Stimulated activated CD8-positive, alpha-beta memory T cell treated with anti-CD3 and anti-CD28 coated beads, Interleukin-12 subunit alpha, Interleukin-12 subunit beta, amount 100 ng/mL, for 24 hours (primary cell): ENCODE results near the gene NAP1L3.
A peak's percentile ranks its signal among the peaks of the same experiment; 100 is the strongest.

Experiments used
- DNase-seq: peaks from one replicate; pipeline ENCODE4 v3.0.0-alpha.2; 2020; ENCODE audit errors: extremely low read depth

NAP1L3 gene, protein sequence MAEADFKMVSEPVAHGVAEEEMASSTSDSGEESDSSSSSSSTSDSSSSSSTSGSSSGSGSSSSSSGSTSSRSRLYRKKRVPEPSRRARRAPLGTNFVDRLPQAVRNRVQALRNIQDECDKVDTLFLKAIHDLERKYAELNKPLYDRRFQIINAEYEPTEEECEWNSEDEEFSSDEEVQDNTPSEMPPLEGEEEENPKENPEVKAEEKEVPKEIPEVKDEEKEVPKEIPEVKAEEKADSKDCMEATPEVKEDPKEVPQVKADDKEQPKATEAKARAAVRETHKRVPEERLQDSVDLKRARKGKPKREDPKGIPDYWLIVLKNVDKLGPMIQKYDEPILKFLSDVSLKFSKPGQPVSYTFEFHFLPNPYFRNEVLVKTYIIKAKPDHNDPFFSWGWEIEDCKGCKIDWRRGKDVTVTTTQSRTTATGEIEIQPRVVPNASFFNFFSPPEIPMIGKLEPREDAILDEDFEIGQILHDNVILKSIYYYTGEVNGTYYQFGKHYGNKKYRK

DNA sequence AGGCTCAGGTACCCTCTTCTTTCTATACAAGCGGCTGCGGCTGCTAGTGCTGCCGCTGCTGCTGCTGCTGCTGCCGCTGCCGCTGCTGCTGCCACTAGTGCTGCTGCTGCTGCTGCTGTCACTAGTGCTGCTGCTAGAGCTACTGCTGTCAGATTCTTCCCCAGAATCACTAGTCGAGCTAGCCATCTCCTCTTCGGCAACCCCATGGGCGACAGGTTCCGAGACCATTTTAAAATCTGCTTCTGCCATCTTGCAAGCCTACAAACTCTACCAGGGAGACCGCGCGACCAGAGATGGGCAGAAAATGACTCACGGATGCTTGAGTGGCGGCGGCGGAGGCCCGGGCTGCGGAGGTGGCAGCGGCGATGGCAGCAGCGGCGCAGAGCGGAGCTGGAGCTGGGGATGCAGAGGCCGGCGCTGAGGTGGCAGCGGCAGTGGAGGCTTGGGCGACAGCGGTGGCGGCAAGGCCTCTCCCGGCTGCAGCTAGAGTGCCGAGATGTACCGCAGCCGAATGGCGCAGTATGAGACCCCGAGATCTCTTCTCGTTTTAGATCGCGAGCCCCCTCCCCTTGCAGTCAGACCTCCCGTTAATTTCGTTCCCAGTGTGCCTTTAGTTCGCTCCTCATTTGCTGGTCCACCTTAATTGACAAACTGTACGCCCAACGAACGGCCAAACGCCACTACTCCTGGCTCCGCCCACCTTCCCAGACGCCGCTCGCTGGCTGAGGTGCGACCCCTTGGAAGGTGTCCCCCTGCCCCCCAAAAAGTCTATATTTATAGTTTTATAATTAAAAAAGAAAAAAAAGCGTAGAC, at the start of gene NAP1L3:
Gene NAP1L3, minus strand, starts transcription at position 523 of the 813 bp plus-strand sequence. Its CDS starts 274 bp downstream, at position 249.
- peak; percentile 14 for DNase-seq

DNA sequence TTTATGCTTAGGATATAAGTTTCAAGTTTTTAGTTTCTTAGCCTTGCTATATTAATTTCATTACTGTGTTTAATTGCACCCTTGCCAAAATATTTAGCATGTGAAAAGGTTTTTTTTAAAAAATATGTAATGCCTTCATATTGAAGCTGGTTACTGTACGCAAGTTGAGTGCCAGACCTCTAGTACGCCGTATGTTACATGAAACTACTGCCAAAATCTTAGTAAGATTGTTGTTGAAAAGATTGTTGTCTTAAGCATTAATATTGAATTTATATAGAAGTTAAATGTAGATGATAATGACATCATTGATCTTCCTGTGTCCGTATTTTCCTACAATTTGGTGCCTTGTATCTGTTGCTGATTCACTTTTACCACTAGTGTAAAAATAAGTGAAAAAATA, 37.7 kb upstream of the NAP1L3 start:
- DNase-seq = no peak

DNA sequence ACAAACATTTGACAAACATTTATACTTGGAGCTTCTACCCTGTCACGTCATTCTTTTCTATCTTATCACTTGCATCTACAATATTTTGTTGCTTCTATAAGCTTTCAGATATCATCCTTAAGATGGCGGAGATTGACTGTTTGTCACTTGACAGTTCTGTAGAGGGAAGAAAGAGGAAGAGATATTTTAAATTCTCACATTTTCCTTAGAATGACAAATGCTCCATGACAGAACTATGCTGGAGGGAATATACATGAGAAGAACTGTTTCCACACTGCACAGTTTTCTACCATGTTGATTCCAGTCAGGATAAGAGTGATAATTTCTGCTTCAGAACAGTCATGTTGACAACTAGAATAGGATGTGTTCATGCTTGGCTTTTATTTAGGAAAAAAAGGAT, 30.3 kb upstream of the NAP1L3 start:
- DNase-seq = no peak

DNA sequence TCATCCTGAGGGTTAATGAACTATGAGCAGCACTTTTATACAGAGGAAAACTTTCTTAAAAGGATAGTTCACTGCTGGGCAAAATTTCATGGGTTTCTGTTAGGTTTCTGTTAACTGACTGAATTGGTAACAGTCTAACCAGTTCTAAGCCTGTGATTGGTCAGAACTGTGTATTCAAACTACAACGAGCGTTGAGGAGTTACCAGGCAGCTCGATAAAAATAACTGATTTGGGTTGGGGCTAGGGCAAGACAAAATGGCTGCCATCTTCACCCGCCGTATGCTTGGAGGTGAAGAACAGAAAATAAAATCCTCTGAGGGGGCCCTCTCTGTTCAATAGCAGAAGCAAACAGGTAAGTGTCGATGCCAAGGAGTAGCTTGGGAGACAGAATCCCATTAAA, 22.6 kb upstream of the NAP1L3 start:
- no peak for DNase-seq

DNA sequence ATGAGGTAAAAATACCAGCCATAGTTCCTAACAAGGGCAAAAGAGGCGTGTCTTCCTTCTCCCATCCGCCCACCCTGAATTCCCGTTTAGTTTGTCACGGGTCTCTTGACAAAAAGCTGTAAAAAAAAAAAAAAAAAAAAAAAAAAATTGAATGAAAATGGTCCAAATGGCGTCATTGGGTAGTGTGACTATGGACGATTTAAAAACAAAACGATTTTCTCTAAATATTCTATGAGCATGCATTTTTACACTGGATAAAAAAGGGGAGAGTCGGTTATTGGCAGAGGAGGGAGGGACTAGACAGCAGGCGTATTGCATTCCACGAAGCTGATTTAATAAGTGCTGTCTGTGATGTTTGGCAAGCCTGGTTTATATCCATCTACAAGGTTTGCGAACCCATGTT, 492 bp upstream of the NAP1L3 start, which contains the start of gene FAM133A:
Gene FAM133A, plus strand, starts transcription at position 338 of the 403 bp plus-strand sequence. CDS start 35,214 bp downstream, outside the sequence.
- no peak for DNase-seq

DNA sequence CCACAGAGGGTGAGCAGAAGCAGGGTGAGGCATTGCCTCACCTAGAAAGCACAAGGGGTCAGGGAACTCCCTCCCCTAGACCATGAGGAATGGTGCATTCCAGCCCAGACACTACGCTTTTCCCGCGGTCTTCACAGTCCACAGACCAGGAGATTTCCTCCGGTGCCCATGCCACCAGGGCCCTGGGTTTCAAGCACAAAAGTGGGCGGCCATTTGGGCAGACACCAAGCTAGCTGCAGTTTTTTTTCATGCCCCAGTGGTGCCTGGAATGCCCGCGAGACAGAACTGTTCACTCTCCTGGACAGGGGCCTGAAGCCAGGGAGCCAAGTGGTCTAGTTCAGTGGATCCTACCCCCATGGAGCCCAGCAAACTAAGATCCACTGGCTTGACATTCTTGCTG, 12.8 kb downstream of the NAP1L3 start:
- no peak for DNase-seq

DNA sequence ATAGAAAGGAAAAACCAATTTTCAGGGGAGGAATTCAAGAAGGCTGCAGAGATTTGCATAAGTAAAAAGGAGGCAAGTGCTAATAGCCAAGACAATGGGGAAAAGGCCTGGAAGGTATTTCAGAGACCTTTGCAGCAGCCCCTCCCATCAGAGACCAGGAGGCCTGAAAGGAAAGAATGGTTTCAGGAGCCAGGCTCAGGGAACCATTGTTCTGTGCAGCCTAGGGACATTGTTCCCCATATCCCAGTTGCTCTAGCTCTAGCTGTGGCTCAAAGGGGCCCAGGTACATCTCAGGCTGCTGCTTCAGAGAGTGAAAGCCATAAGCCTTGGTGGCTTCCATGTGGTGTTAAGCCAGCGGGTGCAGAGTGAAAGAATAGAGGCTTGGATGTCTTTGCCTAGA, 24.0 kb downstream of the NAP1L3 start:
- DNase-seq = no peak

DNA sequence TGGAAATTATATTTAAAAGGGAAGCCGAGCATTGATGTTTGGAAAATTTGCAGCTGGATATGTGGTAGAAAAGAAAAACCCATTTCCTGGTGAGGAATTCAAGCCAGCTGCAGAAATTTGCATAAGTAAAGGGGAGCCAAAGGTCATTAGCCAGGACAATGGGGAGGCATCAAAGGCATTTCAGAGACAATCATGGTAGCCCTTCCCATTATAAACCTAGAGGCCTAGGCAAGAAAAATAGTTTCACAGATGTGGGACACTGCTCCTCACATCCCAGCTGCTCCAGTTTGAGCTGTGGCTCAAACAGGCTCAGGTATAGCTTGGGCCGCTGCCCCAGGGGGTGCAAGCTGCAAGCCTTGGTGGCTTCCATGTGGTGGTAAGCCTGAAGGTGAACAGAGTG, 35.8 kb downstream of the NAP1L3 start:
- DNase-seq = no peak
